Hepatocyte (in vitro differentiated cells): ENCODE measurements around the gene RGS17.

Experiments used
- CTCF ChIP-seq: fragments of 200-600 bp; sonication (generic); IDR thresholded peaks from 2 replicates; pipeline ENCODE4 v1.5.1; 2016; ENCODE audit warnings: antibody characterized with exemption, mild to moderate bottlenecking; ENCODE audit not compliant: poor library complexity
- EZH2 ChIP-seq: fragments of 200-600 bp; sonication (generic); IDR thresholded peaks from 2 replicates; pipeline ENCODE4 v1.6.1; 2016; ENCODE audit warnings: antibody characterized with exemption, mild to moderate bottlenecking, borderline replicate concordance

- TF ChIP-seq CTCF = no peak
- no peak for TF ChIP-seq EZH2
These were observed 28.3 kb downstream of the RGS17 start for GRCh38 chr6:153102605-153103318.
